ENCODE data around the gene DMD.

DNA sequence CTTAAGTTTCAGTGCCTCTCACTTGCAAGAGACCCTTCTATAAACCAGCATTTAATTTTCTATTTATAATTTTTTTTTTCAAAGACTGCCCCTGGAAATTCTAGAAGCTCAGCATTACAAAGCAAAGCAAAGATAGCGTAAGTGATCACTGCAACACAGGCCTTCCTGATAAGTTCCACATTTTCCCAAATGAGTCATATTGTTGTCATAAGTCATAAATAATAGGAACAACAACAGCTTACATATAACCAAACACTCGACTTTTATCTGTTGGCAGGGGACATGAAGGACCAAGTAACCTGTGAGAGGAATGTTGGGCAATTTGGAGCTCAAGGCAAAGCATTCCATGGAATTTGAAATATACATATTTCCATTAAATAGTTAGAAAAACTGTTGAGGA, 815.5 kb downstream of the DMD start:
- TF ChIP-seq EZH2phosphoT487 (IDR thresholded peaks at IDR 0.05; ENCODE audit: insufficient read depth, low read depth) (no peak), EZH2 (IDR thresholded peaks at IDR 0.05; ENCODE audit: insufficient read depth, poor library complexity, severe bottlenecking) (no peak)

Data from GM23248 (cell line).